ENCODE data around the gene MAS1.

DNA sequence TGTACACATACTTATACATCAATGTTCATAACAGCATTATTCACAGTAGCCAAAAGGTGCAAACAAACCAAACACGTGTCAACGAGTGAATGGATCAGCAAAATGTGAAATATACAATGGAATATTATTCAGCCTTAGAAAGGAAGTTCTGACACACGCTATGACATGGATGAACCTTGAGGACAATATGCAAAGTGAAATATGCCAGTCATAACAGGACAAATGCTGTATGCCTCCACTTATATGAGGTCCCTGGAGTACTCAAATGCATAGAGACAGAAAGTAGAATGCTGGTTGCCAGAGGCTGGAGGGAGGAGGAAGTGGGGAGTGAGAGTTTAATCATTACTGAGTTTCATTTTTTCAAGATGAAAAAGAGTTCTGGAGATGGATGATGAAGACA lies 40.3 kb downstream of the MAS1 start:
- TF ChIP-seq CBX8 (IDR thresholded peaks at IDR 0.05) (no peak), MAZ (IDR thresholded peaks at IDR 0.05; ENCODE audit: borderline replicate concordance, low read depth, low read length) (no peak), ELK1 (IDR thresholded peaks at IDR 0.05; ENCODE audit: low read depth, low read length) (no peak), POLR2AphosphoS2 (conservative IDR thresholded peaks at IDR 0.05; ENCODE audit: low read length) (no peak), CTCF (IDR thresholded peaks at IDR 0.05) (no peak), HOXB5 (CRISPR knock-in tag; IDR thresholded peaks at IDR 0.05) (no peak)
